ENCODE data around the gene ZNF518A.

- TF ChIP-seq BRCA1 (IDR thresholded peaks at IDR 0.05; ENCODE audit: low read depth, low read length) (no peak), POLR2A (IDR thresholded peaks at IDR 0.05; ENCODE audit: low read depth, low read length) (no peak), ZZZ3 (IDR thresholded peaks at IDR 0.05; ENCODE audit: control insufficient read depth, insufficient read length, low read depth) (no peak)
Measured at GRCh38 chr10:96093948-96094347, 36.1 kb upstream of the ZNF518A start.

Data from GM12878 (cell line).